OCI-M1 (cell line): Measurements from ENCODE around the gene MIX23.

ENCODE experiments used
- DNase-seq: peaks from one replicate; lab custom pipeline; 2025; lab: John Stamatoyannopoulos, UW

MIX23 gene

GRCh38 chr3:122382888-122383666 lies at the start of gene MIX23:
Gene MIX23 (minus strand): TSS chr3:122383231. CDS start chr3:122383224, 7 bp downstream.
- peak; percentile 93 for DNase-seq

- peak; percentile 15 for DNase-seq
Measured at GRCh38 chr3:122430371-122430770, 47.3 kb upstream of the MIX23 start.

GRCh38 chr3:122427857-122428471 lies 44.9 kb upstream of the MIX23 start:
- DNase-seq, result no peak

- no peak for DNase-seq
Measured at GRCh38 chr3:122421836-122422235, 38.8 kb upstream of the MIX23 start.

- DNase-seq, result no peak
Measured at GRCh38 chr3:122421101-122421500, 38.1 kb upstream of the MIX23 start.

GRCh38 chr3:122416966-122417365 lies 33.9 kb upstream of the MIX23 start:
- DNase-seq, result no peak

GRCh38 chr3:122415762-122416654 lies 33.0 kb upstream of the MIX23 start, which contains the start of gene WDR5B:
Gene WDR5B (minus strand): TSS chr3:122416062. CDS start chr3:122415528, 534 bp downstream.
- DNase-seq, result no peak

GRCh38 chr3:122415104-122415744 lies 32.2 kb upstream of the MIX23 start:
- DNase-seq, result no peak

GRCh38 chr3:122414391-122414790 lies 31.4 kb upstream of the MIX23 start:
- DNase-seq, result no peak

GRCh38 chr3:122410639-122411038 lies 27.6 kb upstream of the MIX23 start:
- DNase-seq, result no peak

- no peak for DNase-seq
Measured at GRCh38 chr3:122410111-122410510, 27.1 kb upstream of the MIX23 start.

GRCh38 chr3:122409446-122409845 lies 26.4 kb upstream of the MIX23 start:
- peak; percentile 62 for DNase-seq

GRCh38 chr3:122407946-122408345 lies 24.9 kb upstream of the MIX23 start:
- no peak for DNase-seq

- DNase-seq, result no peak
Measured at GRCh38 chr3:122406198-122406597, 23.2 kb upstream of the MIX23 start.

GRCh38 chr3:122405015-122405414 lies 22.0 kb upstream of the MIX23 start:
- DNase-seq, result no peak

GRCh38 chr3:122403489-122403888 lies 20.5 kb upstream of the MIX23 start:
- DNase-seq, result no peak

GRCh38 chr3:122398920-122399319 lies 15.9 kb upstream of the MIX23 start:
- DNase-seq, result no peak

GRCh38 chr3:122397201-122397600 lies 14.2 kb upstream of the MIX23 start:
- DNase-seq, result no peak

GRCh38 chr3:122396511-122396910 lies 13.5 kb upstream of the MIX23 start:
- DNase-seq, result no peak

GRCh38 chr3:122395582-122395981 lies 12.6 kb upstream of the MIX23 start:
- DNase-seq, result no peak

- DNase-seq, result no peak
Measured at GRCh38 chr3:122394173-122394572, 11.1 kb upstream of the MIX23 start.
